Fibroblast of skin of left quadriceps (primary cell): Measurements from ENCODE around the gene BTF3.
"Not testable (repeated sequence)": the region's sequence is repeated elsewhere in the genome, so short reads cannot be mapped to it uniquely, and the experiment has no call there.

Experiments
- DNase-seq, 2 experiments: peaks; one replicate each; pipeline ENCODE4 v3.0.0-alpha.2; 2013; ENCODE audit warnings: low read depth in 2 of 2

Gene BTF3

GRCh38 chr5:73485715-73486114 is 12.5 kb upstream of the BTF3 start:
- DNase-seq, result no peak

GRCh38 chr5:73486119-73486899 is 11.9 kb upstream of the BTF3 start:
- no peak for DNase-seq

- not testable (repeated sequence) for DNase-seq
Observed at GRCh38 chr5:73487257-73487656, 11.0 kb upstream of the BTF3 start.

GRCh38 chr5:73487815-73488214 is 10.4 kb upstream of the BTF3 start:
- no peak for DNase-seq

GRCh38 chr5:73488806-73489205 is 9.4 kb upstream of the BTF3 start:
- DNase-seq, result no peak

- no peak for DNase-seq
Observed at GRCh38 chr5:73490088-73490487, 8.2 kb upstream of the BTF3 start.

GRCh38 chr5:73491155-73491554 is 7.1 kb upstream of the BTF3 start:
- no peak for DNase-seq

GRCh38 chr5:73493421-73493820 is 4.8 kb upstream of the BTF3 start:
- no peak for DNase-seq

- DNase-seq, result no peak
Observed at GRCh38 chr5:73494721-73495120, 3.5 kb upstream of the BTF3 start.

GRCh38 chr5:73495772-73496335 is 2.4 kb upstream of the BTF3 start:
- DNase-seq, result no peak

- peak; percentile 52 to 57 for DNase-seq
Observed at GRCh38 chr5:73496984-73497457, 1.2 kb upstream of the BTF3 start.

GRCh38 chr5:73497497-73498056 is 665 bp upstream of the BTF3 start:
- no peak for DNase-seq

GRCh38 chr5:73499187-73499586 is 945 bp downstream of the BTF3 start:
- no peak for DNase-seq

- DNase-seq, result no peak
Observed at GRCh38 chr5:73499756-73500155, 1.5 kb downstream of the BTF3 start.

- no peak for DNase-seq
Observed at GRCh38 chr5:73501406-73501805, 3.2 kb downstream of the BTF3 start.

- no peak for DNase-seq
Observed at GRCh38 chr5:73506459-73506955, 8.3 kb downstream of the BTF3 start.

- DNase-seq, result no peak
Observed at GRCh38 chr5:73507062-73507461, 8.8 kb downstream of the BTF3 start.

GRCh38 chr5:73508521-73508920 is 10.3 kb downstream of the BTF3 start:
- not testable (repeated sequence) for DNase-seq

- DNase-seq, result no peak
Observed at GRCh38 chr5:73513996-73514395, 15.8 kb downstream of the BTF3 start.

GRCh38 chr5:73514418-73514817 is 16.2 kb downstream of the BTF3 start:
- DNase-seq, result no peak

- no peak for DNase-seq
Observed at GRCh38 chr5:73515232-73515631, 17.0 kb downstream of the BTF3 start.

- peak; percentile 60 to 71 for DNase-seq
Observed at GRCh38 chr5:73519531-73520283, 21.5 kb downstream of the BTF3 start.
